Measurements from ENCODE around the gene MYO7B.

DNA sequence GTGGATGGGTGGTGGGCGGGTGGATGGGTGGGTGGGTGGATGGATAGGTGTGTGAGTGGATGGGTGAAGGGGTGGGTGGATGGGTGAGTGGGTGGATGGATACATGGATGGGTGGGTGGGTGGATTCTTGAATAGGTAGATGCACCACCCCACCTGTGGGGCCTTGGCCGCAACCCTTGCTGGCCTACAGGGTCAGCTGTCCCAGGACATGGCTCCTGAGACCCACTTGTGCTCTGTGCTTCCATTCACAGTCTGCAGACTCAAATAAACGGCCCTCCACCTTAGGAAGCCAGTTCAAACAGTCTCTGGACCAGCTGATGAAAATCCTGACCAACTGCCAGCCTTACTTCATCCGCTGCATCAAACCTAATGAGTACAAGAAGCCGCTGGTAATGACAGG lies 54.4 kb downstream of the MYO7B start:
- TF ChIP-seq, protein P1, sequence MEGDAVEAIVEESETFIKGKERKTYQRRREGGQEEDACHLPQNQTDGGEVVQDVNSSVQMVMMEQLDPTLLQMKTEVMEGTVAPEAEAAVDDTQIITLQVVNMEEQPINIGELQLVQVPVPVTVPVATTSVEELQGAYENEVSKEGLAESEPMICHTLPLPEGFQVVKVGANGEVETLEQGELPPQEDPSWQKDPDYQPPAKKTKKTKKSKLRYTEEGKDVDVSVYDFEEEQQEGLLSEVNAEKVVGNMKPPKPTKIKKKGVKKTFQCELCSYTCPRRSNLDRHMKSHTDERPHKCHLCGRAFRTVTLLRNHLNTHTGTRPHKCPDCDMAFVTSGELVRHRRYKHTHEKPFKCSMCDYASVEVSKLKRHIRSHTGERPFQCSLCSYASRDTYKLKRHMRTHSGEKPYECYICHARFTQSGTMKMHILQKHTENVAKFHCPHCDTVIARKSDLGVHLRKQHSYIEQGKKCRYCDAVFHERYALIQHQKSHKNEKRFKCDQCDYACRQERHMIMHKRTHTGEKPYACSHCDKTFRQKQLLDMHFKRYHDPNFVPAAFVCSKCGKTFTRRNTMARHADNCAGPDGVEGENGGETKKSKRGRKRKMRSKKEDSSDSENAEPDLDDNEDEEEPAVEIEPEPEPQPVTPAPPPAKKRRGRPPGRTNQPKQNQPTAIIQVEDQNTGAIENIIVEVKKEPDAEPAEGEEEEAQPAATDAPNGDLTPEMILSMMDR (IDR thresholded peaks at IDR 0.05): no peak
- no peak for TF ChIP-seq EZH2 (IDR thresholded peaks at IDR 0.05; ENCODE audit: borderline replicate concordance, insufficient read depth, low read depth, low read length, poor library complexity, severe bottlenecking)

All from B cell (primary cell).